Suprapubic skin (tissue), 4 donors: ENCODE results near the gene HOATZ.

ENCODE experiments used
- EP300 ChIP-seq: sonication (generic); formaldehyde crosslinking; IDR thresholded peaks from one replicate; pipeline ENCODE4 v1.6.1; 2017; ENCODE audit warnings: antibody characterized with exemption
- POLR2A ChIP-seq, 2 donors: fragments of 450-650 bp; IDR thresholded peaks; one replicate each; pipeline ENCODE4 v1.6.1; 2017; ENCODE audit warnings: antibody characterized with exemption in 2 of 2, mild to moderate bottlenecking in 2 of 2, moderate library complexity in 2 of 2
- POLR2AphosphoS5 ChIP-seq, 3 donors: sonication (generic); formaldehyde crosslinking; IDR thresholded peaks; one replicate each; pipeline ENCODE4 v1.6.1; 2017; ENCODE audit warnings: antibody characterized with exemption in 3 of 3
- TF ChIP-seq, protein P1 (sequence below), 2 donors: fragments of 200-600 bp in 1 of 2; fragments of 450-650 bp in 1 of 2; sonication (generic) in 1 of 2; IDR thresholded peaks; one replicate each; pipeline ENCODE4 v1.5.1; 2016 to 2019; ENCODE audit warnings: antibody characterized with exemption in 2 of 2, mild to moderate bottlenecking in 1 of 2, moderate library complexity in 1 of 2

DNA sequence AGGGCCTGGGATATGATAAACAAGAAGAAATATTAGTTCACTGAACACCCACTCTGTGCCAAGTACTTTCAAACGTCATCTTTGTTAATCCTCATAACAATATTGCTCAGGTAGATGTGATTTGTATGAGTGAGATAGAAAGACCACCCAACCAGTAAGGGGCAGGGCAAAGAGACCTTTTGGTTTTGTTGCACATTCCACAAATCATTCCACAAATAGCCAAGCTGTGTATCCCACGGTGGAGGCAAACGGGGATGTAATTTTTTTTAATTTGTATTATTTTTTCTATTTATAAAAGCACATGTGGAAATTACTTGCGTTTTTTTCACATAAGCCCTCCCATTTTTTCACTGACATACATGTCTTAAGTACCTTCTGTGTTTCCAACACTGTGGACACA is 54.9 kb downstream of the HOATZ start:
- TF ChIP-seq, protein P1, sequence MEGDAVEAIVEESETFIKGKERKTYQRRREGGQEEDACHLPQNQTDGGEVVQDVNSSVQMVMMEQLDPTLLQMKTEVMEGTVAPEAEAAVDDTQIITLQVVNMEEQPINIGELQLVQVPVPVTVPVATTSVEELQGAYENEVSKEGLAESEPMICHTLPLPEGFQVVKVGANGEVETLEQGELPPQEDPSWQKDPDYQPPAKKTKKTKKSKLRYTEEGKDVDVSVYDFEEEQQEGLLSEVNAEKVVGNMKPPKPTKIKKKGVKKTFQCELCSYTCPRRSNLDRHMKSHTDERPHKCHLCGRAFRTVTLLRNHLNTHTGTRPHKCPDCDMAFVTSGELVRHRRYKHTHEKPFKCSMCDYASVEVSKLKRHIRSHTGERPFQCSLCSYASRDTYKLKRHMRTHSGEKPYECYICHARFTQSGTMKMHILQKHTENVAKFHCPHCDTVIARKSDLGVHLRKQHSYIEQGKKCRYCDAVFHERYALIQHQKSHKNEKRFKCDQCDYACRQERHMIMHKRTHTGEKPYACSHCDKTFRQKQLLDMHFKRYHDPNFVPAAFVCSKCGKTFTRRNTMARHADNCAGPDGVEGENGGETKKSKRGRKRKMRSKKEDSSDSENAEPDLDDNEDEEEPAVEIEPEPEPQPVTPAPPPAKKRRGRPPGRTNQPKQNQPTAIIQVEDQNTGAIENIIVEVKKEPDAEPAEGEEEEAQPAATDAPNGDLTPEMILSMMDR (IDR thresholded peaks at IDR 0.05): no peak
- TF ChIP-seq POLR2A (IDR thresholded peaks at IDR 0.05) (no peak), EP300 (no peak), POLR2AphosphoS5 (IDR thresholded peaks at IDR 0.05) (no peak)
